NCI-H1048 (cell line): ENCODE data around the gene CNTLN.
"Not testable (repeated sequence)": the region's sequence is repeated elsewhere in the genome, so short reads cannot be mapped to it uniquely, and the experiment has no call there.

Experiments used
- DNase-seq: peaks from one replicate; lab custom pipeline; 2025; lab: John Stamatoyannopoulos, UW

CNTLN gene

DNA sequence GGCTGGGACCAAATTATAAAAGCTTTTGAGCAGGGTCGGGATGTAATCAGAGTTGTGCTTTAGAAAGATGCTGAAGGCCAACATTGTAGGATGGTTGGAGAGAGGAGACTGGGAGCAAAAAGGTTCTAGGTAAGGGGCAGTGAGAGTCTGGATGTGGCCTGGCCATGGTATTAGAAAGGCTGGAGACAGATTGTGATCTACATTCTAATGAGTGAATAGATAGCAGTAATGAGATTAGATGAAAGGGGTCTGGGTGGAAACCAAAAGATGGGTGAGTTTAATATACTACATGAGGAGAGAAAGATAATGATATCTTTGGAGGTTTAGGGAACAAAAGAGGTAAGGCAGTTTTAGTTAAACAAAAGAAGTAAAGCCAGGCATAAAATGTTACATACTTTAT, 355.3 kb downstream of the CNTLN start:
- no peak for DNase-seq

DNA sequence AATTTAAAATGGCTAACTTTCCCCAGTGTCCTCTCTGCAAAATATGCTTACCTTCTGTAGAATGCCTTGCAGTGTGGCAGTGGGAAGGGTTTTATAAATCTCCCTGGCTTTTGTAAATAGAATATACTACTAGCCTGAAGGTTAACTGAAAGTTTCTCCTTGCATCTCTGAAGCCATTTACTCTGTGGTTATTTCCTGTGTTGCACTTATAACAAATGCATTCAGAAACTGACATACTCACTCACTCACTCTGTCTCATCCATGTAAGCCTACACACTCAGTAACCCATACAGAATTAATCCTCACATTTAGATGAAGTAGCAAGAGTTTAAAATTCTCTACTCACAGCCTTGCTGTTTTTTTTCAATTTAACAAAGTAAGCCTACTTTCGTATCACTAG, 356.9 kb downstream of the CNTLN start:
- no peak for DNase-seq

DNA sequence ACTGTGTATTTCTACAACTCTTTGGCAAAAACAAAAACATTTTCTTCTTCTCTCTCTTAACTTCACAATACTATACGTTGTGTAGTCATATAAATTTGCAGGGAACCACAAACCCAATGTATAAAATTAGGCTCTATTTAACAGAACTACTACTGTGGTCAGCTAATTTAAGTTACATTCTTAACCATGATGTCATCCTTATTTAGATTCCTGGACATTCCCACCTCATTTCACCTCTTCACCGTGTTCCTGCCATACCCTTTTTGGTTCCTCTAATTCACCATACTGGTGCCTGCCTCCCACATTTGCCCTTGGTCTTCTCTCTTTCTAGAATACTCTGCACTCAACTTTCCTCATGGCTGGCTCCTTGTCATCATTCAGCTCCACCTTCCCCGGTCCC, 368.4 kb downstream of the CNTLN start:
- DNase-seq = no peak

DNA sequence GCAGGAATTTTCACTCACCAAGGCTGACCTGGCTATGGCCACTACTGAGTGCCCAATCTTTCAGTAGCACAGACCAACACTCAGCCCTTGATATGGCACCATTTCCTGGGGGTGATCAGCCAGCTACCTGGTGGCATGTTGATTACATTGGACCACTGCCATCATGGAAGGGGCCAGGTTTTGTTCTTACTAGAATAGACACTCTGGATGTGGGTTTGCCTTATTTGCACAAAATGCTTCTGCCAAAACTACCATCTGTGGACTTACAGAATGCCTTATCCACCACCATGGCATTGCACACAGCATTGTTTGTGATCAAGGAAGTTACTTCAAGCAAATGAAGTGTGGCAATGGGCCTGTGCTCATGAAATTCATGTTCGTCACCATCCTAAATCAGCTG, 374.3 kb downstream of the CNTLN start:
- DNase-seq = no peak

DNA sequence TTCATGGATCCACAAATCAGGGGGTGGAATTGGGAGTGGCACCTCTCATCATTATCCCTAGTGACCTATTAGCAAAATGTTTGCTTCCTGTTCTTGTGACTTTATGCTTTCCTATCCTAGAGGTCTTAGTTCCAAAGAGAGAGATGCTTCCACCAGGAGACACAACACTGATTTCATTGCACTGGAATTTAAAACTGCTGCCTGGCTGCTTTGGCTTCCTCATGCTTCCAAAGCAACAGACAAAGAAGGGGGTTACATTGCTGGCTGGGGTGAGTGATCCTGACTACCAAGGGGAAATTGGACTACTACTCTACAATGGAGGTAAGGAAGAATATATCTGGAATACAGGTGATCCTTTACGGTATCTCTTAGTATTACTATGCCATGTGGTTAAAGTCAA, 374.9 kb downstream of the CNTLN start:
- DNase-seq = no peak

DNA sequence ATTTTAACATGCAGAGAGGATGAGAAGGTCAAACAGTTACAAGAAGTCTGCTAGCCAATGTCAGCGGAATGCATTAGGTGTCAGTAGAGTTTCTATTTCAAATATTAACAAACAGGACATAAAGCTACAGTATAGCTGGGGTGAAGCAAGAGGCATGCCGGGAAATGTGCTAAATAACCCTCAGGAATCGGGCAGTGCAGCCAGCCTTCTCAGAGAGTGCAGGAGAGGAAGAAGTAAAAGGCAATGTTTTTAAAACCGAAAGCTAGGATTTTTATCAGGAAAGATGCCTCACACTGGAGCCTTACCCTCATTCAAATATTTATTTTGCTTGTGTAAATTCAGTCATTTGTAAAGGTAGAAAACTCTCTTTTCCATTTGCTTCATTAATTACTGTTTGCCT, 384.9 kb downstream of the CNTLN start:
- DNase-seq = no peak

DNA sequence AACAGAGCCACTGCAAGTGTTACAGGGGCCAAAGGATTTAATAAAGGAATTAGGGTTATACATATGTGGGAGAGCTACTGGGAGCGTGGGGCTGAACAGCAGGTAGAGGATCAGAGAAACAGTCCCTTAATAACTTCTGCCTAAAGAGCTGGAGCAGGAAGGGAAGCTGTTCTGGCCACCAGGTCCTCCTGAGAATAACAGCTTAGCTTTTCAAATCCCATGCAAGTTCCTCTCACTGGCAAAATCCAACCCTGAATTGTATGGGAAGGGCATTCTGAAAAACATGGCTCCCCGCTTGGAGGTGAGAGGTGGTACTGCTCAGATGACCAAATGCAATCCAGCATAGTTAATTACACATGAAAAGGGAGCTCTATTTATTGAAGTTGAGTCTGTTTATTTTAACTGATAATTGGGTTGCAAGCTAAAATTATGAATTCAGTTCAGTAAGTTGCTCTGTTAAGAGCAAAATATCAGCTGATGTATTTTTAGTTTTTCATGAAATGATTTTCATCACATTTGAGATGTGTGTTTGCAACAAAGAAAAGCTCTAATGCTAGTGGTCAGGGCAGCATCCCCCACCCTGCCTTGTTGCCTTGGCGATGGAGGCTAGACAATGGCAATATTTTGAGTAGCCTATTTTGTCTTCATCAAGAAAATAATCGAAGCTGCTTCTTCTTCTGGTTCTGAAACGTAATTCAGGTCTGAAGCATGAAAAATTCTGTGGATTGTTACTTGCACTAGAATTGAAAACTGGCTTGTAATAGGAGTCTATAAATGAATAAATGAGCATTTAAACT, 385.6 kb downstream of the CNTLN start:
- DNase-seq = no peak

DNA sequence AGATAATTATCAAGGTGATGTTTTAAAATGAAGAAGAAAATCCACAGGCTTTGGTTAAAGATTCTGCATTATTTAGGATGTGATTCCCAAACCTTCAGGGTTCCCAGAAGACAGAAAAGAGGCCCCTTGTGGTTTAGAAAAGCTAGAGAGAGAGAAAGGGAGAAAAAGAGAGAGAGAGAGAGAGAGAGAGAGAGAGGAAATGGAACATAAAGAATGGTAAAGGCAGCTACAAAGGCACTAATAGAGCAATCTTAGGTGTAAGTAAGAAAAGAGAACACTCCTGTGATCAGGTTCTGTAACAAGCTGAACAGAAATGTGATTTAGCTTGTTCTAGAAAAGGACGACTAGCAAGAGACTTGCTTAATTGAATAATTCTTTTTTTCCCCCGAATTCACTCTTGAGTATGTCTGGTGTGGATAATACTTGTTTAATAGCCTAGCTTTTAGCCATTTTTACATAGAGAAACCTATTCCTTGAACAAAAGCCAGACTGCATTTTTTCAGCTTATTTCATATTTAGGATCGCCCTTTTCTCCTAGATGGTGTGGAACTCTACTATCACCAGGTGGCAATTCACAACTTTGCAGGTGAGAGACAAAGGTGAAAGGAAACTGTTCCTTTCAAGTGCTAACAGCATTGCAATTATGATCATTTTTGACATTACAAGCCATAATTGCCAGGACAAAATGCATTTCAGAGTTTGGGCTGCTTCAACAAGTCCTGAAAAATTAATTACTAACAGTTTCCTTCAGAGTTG, 386.4 kb downstream of the CNTLN start:
- DNase-seq = no peak

DNA sequence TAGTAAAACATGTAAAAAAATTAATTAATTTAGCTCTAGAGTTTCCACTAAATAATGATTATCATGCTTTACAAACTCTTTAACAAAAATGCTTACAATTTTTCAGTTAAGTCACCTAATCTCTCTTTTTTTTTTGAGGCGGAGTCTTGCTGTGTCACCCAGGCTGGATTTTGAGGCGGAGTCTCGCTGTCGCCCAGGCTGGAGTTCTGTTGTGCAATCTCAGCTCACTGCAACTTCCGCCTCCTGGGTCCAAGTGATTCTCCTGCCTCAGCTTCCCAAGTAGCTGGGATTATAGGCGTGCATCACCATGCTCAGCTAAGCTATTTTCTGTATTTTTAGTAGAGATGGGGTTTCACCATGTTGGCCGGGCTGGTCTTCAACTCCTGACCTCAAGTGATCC, 391.9 kb downstream of the CNTLN start:
- not testable (repeated sequence) for DNase-seq

DNA sequence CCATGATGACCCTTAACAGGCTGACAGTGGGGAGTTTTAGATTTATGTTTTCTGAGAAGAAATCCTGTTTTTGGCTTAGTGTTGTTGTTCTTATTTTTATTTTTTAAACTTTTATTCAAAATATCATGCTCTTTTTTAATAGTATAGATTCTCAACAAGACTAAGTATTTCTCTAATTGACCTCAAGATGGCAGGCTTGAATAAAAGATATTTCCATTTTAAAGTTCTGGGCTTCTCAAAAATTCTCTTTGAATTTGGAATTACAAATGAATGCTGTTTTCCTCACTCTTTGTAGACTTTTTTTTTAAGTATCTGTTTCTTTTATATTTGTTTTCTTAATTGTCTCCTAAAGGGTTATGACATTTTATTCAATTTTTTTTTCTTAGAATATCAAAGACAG, 394.0 kb downstream of the CNTLN start:
- DNase-seq = no peak

DNA sequence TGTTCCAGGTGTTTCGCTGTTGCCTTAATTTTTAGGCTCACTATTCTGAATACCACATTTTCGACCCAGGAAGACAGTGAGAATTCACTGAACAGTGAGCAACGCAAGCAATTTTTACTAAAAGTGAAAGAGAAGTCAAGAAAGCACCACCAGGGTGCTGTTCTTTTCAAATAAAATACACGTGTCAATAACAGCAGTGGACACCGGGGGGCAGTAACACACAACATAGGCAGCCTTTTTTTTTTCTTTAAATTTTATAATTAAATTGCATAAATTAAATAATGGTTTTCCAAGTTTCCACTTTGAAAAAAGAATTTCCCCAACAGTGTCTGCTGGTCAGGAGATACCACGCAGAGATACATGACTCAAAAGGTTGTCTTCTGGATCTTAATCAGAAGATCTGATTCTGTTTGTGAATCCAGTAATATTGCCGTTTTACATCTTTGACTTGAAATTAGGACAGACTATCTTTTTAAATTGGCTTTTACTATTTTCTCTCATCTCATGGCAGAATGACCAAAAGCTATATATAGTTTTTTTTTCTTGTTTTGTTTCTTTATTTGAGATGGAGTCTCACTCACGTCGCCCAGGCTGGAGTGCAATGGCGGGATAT, 396.9 kb downstream of the CNTLN start:
- no peak for DNase-seq

DNA sequence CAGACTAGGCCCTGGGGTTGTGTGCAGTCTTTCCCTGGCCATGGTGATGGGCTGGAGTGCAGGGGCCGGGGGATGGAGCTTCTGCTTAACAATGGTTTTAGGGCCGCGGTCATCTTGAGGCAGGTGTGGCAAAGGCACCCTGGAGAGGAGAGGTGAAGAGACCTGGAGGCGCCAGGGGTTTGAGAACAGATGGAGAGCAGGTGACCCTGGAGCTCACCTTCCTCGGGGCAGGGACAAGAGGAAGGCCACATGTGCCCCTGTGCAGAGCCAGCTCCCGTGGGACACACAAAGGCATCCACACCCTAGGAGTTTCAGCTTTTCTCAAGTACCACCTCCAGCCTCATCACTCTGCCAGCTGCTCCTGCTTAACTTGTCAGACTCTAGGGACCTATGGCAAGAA, 397.6 kb downstream of the CNTLN start:
- DNase-seq = no peak

DNA sequence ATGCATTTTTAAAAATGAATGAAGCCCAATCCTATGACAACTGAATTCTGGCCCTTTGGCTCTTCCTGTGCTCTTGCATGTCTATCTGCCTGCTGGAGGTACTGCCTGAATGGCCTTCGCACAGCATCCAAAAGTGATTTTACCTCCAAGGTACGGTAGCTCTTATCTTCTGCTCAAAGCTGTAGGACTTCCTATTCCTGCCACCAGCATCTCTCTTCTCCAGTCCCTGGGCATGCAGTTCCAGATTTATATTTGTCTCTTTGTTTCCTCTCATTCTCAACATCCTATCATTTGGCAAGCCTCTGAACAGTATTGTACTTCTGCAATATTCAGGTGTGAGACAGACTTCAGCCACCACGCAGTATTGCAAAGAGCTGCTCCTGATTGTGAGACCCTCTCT, 400.3 kb downstream of the CNTLN start:
- DNase-seq = no peak

DNA sequence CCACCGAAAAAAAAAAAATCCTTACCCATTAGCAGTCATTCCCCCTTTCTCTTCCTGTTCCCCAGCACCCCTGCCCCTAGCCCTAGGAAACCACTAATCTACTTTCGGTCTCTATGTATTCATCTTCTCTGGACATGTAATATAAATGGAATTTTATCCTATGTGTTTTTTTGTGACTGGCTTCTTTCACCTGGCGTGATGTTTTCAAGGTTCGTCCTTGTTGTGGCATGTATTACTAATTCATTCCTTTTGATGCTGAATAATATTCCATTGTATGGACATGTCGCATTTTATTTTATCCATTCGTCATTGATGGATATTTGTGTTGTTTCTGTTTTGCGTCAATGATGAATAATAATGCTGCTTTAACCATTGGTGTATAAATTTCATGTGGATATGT, 401.2 kb downstream of the CNTLN start:
- no peak for DNase-seq

DNA sequence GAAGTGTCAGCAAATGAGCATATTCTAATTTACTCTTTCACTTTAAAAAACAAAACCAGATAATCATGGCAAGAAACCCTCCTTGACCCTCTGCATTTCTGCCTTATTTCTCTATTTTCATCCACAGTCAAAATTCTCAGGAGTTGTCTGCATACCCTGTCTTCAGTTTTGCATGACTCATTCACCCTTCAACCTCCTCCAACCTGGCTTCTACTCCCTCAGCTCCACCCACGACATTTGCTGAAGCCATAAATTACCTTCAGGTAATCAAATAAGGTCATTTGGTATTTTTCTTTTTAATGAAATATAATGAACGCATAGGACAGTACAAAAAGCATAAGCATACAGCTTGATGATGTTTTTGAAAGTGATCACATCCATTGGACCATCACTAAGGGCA, 416.2 kb downstream of the CNTLN start:
- no peak for DNase-seq
